ENCODE data around the gene LRCH4.

The LRCH4 gene

DNA sequence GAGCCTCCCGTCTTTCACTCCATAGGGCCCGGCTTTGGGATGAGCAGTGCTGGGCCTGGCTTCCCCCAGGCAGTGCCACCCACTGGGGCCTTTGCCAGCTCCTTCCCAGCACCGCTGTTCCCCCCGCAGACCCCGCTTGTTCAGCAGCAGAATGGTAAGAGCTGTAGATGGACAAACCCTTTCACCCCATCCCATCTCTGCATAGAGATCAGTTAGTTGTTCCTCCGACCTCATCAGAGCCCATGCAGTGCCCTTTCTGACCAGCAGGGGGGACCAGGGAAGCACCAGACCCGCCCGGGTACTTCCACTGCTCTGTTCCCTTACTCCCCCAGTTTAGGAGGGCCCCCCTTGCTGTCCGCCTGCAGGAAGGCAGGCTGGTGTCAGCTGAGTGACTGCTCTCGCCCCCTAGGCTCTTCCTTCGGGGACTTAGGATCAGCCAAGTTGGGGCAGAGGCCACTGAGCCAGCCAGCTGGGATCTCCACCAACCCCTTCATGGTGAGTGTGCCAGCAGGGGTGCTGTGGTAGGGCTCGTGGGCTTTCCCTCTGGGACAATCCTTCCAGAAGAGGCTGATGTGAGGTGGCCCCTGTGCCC is 22.0 kb downstream of the LRCH4 start:
- Histone ChIP-seq H3K27ac (no peak overlapping the region), H3K9ac (ENCODE audit: insufficient read length) (no peak overlapping the region)
- peak; percentile 26 for DNase-seq (ENCODE audit: low read depth, low spot score)

DNA sequence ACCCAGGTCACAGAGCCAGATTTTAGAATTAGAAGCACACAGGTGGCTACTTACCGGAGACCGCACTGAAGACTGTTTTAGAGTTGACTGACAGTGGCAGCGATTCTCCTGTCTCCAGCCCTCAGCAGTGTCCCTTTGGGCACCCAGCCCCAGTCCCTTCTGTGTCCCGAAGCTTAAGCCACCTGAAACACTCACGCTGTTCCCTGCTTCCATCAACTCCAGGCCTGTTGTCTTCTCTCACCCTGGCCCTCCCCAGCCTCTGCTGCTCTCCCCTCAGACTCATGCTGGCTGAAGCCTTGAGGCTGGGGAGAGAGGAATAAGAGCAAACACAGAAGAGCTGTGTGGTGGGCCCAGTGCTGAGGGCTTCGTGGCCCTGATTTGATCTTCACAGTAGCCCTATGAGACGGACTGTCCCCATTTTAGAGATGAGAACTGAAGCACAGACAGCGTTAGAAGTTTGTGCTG is 22.8 kb downstream of the LRCH4 start:
- H3K9ac ChIP-seq (ENCODE audit: insufficient read length): no peak overlapping the region
- H3K4me3 ChIP-seq: no peak overlapping the region
- TF ChIP-seq POLR2AphosphoS5 (IDR thresholded peaks at IDR 0.05; ENCODE audit: borderline replicate concordance, low read depth, low read length) (no peak), FOXP2 (optimal IDR thresholded peaks at IDR 0.05; ENCODE audit: control extremely low read depth, extremely low read length, insufficient read depth) (no peak), EZH2 (IDR thresholded peaks at IDR 0.05) (no peak)
- H3K36me3 ChIP-seq (ENCODE audit: insufficient read depth, low read length): no peaks in the 10 kb centered on the region
- H3K27ac ChIP-seq: no peak overlapping the region
- H3K9me3 ChIP-seq (ENCODE audit: low read depth, low read length): no peaks in the 10 kb centered on the region
- DNase-seq (ENCODE audit: low read depth, low spot score): no peak

More for the DNA sequence above, 22.0 kb downstream of the LRCH4 start:
- no peaks in the 10 kb centered on the region for H3K9me3 ChIP-seq (ENCODE audit: low read depth, low read length)
- TF ChIP-seq EZH2 (IDR thresholded peaks at IDR 0.05) (no peak), POLR2AphosphoS5 (IDR thresholded peaks at IDR 0.05; ENCODE audit: borderline replicate concordance, low read depth, low read length) (no peak), FOXP2 (optimal IDR thresholded peaks at IDR 0.05; ENCODE audit: control extremely low read depth, extremely low read length, insufficient read depth) (no peak)
- no peaks in the 10 kb centered on the region for H3K36me3 ChIP-seq (ENCODE audit: insufficient read depth, low read length)
- H3K4me3 ChIP-seq: no peak overlapping the region

DNA sequence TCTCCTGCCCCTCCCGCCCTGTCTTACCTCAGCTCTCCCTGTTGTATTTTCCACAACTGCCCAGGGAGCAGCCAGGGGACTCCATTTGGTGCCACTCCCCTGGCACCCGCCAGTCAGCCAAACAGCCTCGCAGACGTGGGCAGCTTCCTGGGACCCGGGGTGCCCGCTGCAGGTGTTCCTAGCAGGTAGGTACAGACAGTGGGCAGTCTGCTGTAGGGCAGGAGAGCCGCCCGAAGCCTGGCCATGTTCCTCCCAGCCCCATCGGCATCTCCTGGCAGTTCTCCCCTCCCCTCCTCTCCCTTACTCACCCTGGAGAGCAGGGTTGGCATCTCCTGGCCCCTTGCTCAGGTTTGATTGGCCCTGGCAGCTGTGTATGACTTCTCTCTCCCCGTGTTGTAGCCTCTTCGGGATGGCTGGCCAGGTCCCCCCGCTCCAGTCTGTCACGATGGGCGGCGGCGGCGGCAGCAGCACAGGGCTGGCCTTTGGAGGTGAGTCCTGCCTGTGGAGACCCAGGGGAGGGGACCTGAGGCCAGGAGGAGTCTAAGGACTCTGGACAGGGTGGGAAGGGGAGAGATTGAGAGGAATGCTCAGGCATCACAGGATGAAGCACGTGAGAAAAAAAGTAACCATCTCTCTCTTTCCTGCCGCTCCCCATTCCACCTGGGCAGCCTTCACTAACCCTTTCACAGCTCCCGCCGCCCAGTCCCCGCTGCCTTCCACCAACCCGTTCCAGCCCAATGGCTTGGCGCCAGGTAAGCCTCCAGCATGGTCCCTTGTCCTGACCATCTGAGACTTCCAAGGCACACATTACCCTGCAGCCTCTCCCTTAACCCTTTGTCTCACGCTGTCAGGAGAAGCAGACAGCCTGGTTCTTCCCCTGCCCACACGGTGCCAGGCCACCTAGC is 23.5 kb downstream of the LRCH4 start:
- Histone ChIP-seq H3K27ac (no peak overlapping the region), H3K9ac (ENCODE audit: insufficient read length) (no peak overlapping the region), H3K4me3 (no peak overlapping the region), H3K36me3 (ENCODE audit: insufficient read depth, low read length) (no peaks in the 10 kb centered on the region), H3K9me3 (ENCODE audit: low read depth, low read length) (no peaks in the 10 kb centered on the region)
- no peak for DNase-seq (ENCODE audit: low read depth, low spot score)
- TF ChIP-seq POLR2AphosphoS5 (IDR thresholded peaks at IDR 0.05; ENCODE audit: borderline replicate concordance, low read depth, low read length) (no peak), EZH2 (IDR thresholded peaks at IDR 0.05) (no peak), FOXP2 (optimal IDR thresholded peaks at IDR 0.05; ENCODE audit: control extremely low read depth, extremely low read length, insufficient read depth) (no peak)

DNA sequence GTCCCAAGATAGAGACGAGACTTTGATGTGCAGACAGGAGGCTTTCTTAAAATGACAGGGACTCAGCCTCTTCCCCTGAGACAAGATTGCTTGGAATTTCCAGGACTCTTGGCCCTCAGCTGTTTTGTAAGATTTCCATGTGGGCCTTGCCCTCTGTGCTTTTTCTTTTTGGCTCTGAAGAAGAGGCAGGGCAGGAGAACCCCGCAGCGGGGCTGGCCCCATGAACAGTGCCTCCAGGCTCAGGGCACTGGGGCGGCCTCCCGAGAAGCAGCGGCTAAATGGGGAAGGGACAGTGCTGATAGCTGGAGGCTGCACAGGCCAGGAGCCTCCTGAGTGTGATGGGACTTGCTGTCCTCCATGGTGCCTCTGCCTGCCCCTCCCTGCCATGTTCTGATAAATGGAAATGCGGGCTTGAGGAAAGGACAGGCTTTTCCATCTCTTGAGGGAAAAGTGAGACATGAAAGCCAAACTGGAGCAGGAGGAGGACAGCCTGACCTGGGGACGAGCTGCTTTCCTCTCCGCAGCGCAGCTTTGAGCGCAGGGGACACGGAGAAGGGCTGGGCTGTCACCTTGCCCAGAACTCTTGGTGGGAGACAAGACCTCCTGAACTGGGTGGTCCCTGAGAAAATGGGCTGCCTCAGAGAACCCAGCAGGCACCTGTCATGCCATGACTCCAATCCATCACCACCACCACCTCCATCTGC is 24.3 kb downstream of the LRCH4 start:
- no peak overlapping the region for H3K27ac ChIP-seq
- H3K9ac ChIP-seq (ENCODE audit: insufficient read length): no peak overlapping the region
- DNase-seq (ENCODE audit: low read depth, low spot score): no peak
- no peak overlapping the region for H3K4me3 ChIP-seq
- TF ChIP-seq EZH2 (IDR thresholded peaks at IDR 0.05) (no peak), FOXP2 (optimal IDR thresholded peaks at IDR 0.05; ENCODE audit: control extremely low read depth, extremely low read length, insufficient read depth) (no peak), POLR2AphosphoS5 (IDR thresholded peaks at IDR 0.05; ENCODE audit: borderline replicate concordance, low read depth, low read length) (no peak)
- no peaks in the 10 kb centered on the region for H3K9me3 ChIP-seq (ENCODE audit: low read depth, low read length)
- no peaks in the 10 kb centered on the region for H3K36me3 ChIP-seq (ENCODE audit: insufficient read depth, low read length)

DNA sequence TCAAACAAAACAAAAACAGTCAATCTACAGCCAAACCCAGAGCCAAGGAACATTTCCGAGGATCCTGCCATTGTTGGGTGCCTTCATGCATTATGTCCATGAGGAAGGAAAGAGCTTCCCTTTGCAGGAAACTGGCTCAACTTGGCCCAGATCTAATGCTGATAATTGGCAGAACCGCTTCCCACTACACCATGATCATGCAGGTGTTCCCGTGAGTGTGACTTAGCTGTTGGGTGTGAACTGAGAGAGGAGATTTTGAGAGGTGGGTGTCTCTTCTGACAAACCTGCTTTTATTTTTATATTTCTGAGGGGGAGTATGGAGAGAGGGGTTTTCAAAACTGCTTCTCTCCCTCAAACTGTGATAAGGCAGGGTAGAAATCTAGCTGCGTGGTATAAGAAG is 26.8 kb downstream of the LRCH4 start:
- H3K27ac ChIP-seq: no peak overlapping the region
- H3K9me3 ChIP-seq (ENCODE audit: low read depth, low read length): no peaks in the 10 kb centered on the region
- no peak for DNase-seq (ENCODE audit: low read depth, low spot score)
- TF ChIP-seq EZH2 (IDR thresholded peaks at IDR 0.05) (no peak), POLR2AphosphoS5 (IDR thresholded peaks at IDR 0.05; ENCODE audit: borderline replicate concordance, low read depth, low read length) (no peak), FOXP2 (optimal IDR thresholded peaks at IDR 0.05; ENCODE audit: control extremely low read depth, extremely low read length, insufficient read depth) (no peak)
- H3K36me3 ChIP-seq (ENCODE audit: insufficient read depth, low read length): no peaks in the 10 kb centered on the region
- H3K9ac ChIP-seq (ENCODE audit: insufficient read length): no peak overlapping the region
- H3K4me3 ChIP-seq: no peak overlapping the region

DNA sequence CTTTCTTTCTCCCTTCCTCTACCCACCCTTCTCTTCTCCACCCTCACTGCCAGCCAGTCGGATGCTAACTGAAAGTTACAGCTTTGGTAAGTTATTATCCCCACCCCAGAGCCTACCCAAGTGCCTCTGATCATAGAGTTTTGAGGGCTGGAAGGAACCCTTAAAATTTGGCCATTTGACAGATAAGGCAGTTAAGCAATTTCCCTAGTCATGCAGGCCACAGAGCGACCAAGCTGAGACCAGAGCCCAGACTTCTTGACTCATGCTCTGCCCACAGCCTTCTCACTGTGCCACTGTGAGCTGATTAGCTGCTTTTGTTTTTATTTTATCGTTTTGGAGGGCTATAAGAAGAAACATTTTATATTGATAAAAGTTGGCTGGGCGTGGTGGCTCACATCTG is 29.4 kb downstream of the LRCH4 start:
- H3K9me3 ChIP-seq (ENCODE audit: low read depth, low read length): no peaks in the 10 kb centered on the region
- no peak overlapping the region for H3K9ac ChIP-seq (ENCODE audit: insufficient read length)
- no peak for TF ChIP-seq POLR2AphosphoS5 (IDR thresholded peaks at IDR 0.05; ENCODE audit: borderline replicate concordance, low read depth, low read length)
- TF ChIP-seq FOXP2 (optimal IDR thresholded peaks at IDR 0.05; ENCODE audit: control extremely low read depth, extremely low read length, insufficient read depth): no peak
- no peak for TF ChIP-seq EZH2 (IDR thresholded peaks at IDR 0.05)
- no peak overlapping the region for H3K27ac ChIP-seq
- no peak for DNase-seq (ENCODE audit: low read depth, low spot score)
- H3K36me3 ChIP-seq (ENCODE audit: insufficient read depth, low read length): no peaks in the 10 kb centered on the region
- H3K4me3 ChIP-seq: no peak overlapping the region

DNA sequence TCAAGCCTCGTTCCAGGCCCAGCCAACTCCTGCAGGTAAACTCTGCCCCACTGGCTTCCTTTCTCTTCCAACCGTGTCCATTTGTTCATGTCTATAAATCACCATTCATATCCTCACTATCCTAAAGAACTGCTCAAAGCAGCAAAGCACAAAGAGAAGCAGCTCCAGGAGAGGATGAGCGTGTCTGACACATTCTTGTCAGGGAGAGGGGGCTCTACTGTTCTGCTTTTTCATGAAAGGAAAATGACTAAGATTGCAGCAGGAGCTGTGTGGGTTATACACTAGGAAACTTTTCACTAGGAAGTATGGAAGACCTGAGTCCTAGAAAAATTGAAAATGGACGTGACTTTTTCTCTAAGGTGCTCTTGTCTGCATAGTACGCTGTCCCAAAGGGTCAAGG is 30.2 kb downstream of the LRCH4 start:
- H3K9me3 ChIP-seq (ENCODE audit: low read depth, low read length): no peaks in the 10 kb centered on the region
- no peak for DNase-seq (ENCODE audit: low read depth, low spot score)
- no peaks in the 10 kb centered on the region for H3K36me3 ChIP-seq (ENCODE audit: insufficient read depth, low read length)
- no peak overlapping the region for H3K27ac ChIP-seq
- TF ChIP-seq FOXP2 (optimal IDR thresholded peaks at IDR 0.05; ENCODE audit: control extremely low read depth, extremely low read length, insufficient read depth): no peak
- TF ChIP-seq EZH2 (IDR thresholded peaks at IDR 0.05): no peak
- no peak for TF ChIP-seq POLR2AphosphoS5 (IDR thresholded peaks at IDR 0.05; ENCODE audit: borderline replicate concordance, low read depth, low read length)
- no peak overlapping the region for H3K9ac ChIP-seq (ENCODE audit: insufficient read length)
- H3K4me3 ChIP-seq: no peak overlapping the region

DNA sequence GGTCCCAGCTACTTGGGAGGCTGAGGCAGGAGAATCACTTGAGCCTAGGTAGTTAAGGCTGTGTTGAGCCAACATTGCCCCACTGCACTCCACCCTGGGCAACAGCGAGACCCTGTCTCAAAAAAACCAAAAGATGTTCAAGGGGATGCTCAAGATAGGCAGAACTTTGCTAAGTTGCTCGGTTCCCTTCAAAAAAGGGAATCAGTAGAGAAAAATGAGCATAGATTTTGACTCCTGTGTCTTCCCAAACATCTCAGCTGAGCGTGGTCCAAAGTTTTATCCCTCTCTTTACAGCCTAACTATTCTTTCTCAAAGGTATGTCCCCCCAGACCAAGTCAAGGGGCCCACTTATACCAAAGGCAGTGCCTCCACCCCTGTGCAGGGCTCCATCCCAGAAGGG is 32.9 kb downstream of the LRCH4 start:
- Histone ChIP-seq H3K9ac (ENCODE audit: insufficient read length) (no peak overlapping the region), H3K27ac (no peak overlapping the region), H3K36me3 (ENCODE audit: insufficient read depth, low read length) (no peaks in the 10 kb centered on the region), H3K4me3 (no peak overlapping the region), H3K9me3 (ENCODE audit: low read depth, low read length) (no peaks in the 10 kb centered on the region)
- TF ChIP-seq POLR2AphosphoS5 (IDR thresholded peaks at IDR 0.05; ENCODE audit: borderline replicate concordance, low read depth, low read length) (no peak), FOXP2 (optimal IDR thresholded peaks at IDR 0.05; ENCODE audit: control extremely low read depth, extremely low read length, insufficient read depth) (no peak), EZH2 (IDR thresholded peaks at IDR 0.05) (no peak)
- no peak for DNase-seq (ENCODE audit: low read depth, low spot score)

Measured in SK-N-MC (cell line).